GM23338 (cell line): ENCODE results near the gene IGFBP4. TPM values are rescaled to one million over a fixed set of nuclear protein-coding genes. Genes with fewer than 3 reads are reported as not detected.
A peak's percentile ranks its signal among the peaks of the same experiment; 100 is the strongest.

Experiments used
- ATAC-seq: fragments of 200-7000 bp; cut with Tn5 transposase; 3 replicates; pipeline ENCODE4 v1.9.1; 2020
- DNase-seq: peaks from one replicate; pipeline ENCODE4 v3.0.0-alpha.2; 2015; ENCODE audit warnings: low spot score
- H2AFZ ChIP-seq: fragments of 200-600 bp; sonication (generic); 2 replicates; pipeline ENCODE4 v1.8.0; 2016; ENCODE audit warnings: antibody characterized with exemption, mild to moderate bottlenecking, moderate library complexity
- H3F3A ChIP-seq: fragments of 200-600 bp; sonication (generic); replicated peaks from 2 replicates; pipeline ENCODE4 v1.8.0; 2017; ENCODE audit warnings: antibody characterized with exemption, mixed run types, low read depth
- H3K27ac ChIP-seq: fragments of 200-600 bp; sonication (generic); 2 replicates; pipeline ENCODE4 v1.6.1; 2016; ENCODE audit warnings: low read depth
- H3K27me3 ChIP-seq: fragments of 200-600 bp; sonication (generic); 2 replicates; pipeline ENCODE4 v1.8.0; 2016; ENCODE audit warnings: mild to moderate bottlenecking, mixed run types, moderate library complexity; ENCODE audit not compliant: insufficient read depth
- H3K36me3 ChIP-seq: fragments of 200-600 bp; sonication (generic); 2 replicates; pipeline ENCODE4 v1.8.0; 2016; ENCODE audit warnings: mild to moderate bottlenecking; ENCODE audit not compliant: insufficient read depth
- H3K4me1 ChIP-seq: fragments of 200-600 bp; sonication (generic); 2 replicates; pipeline ENCODE4 v1.8.0; 2016; ENCODE audit warnings: mild to moderate bottlenecking, moderate library complexity; ENCODE audit not compliant: insufficient read depth
- H3K4me2 ChIP-seq: fragments of 200-600 bp; sonication (generic); 2 replicates; pipeline ENCODE4 v1.7.1; 2017; ENCODE audit warnings: mixed run types
- H3K4me3 ChIP-seq: fragments of 200-600 bp; sonication (generic); 2 replicates; pipeline ENCODE4 v1.6.1; 2016; ENCODE audit warnings: mixed run types
- H3K79me2 ChIP-seq: fragments of 200-600 bp; sonication (generic); replicated peaks from 2 replicates; pipeline ENCODE4 v1.8.0; 2017; ENCODE audit warnings: mild to moderate bottlenecking; ENCODE audit not compliant: insufficient read depth
- H3K9me2 ChIP-seq: fragments of 200-600 bp; sonication (generic); 2 replicates; pipeline ENCODE4 v1.8.0; 2017; ENCODE audit not compliant: insufficient read depth
- H4K20me1 ChIP-seq: fragments of 200-600 bp; sonication (generic); replicated peaks from 2 replicates; pipeline ENCODE4 v1.8.0; 2017; ENCODE audit warnings: mild to moderate bottlenecking; ENCODE audit not compliant: insufficient read depth
- H3K27ac Mint-ChIP-seq: 2 replicates; pipeline ENCODE4 v1.8.0; 2020; ENCODE audit warnings: inconsistent platforms, mild to moderate bottlenecking, moderate library complexity, mixed read lengths
- H3K27me3 Mint-ChIP-seq: 3 replicates; pipeline ENCODE4 v1.8.0; 2022; ENCODE audit warnings: low read depth, mild to moderate bottlenecking, moderate library complexity, mixed read lengths, inconsistent platforms; ENCODE audit not compliant: insufficient read depth, poor library complexity
- H3K36me3 Mint-ChIP-seq: 3 replicates; pipeline ENCODE4 v1.8.0; 2021; ENCODE audit warnings: low read depth, mild to moderate bottlenecking, inconsistent platforms, moderate library complexity, mixed read lengths
- H3K4me1 Mint-ChIP-seq: 3 replicates; pipeline ENCODE4 v1.8.0; 2020; ENCODE audit warnings: mild to moderate bottlenecking, inconsistent platforms, mixed read lengths
- H3K4me3 Mint-ChIP-seq: 3 replicates; pipeline ENCODE4 v1.8.0; 2021; ENCODE audit warnings: moderate library complexity, mild to moderate bottlenecking, inconsistent platforms, mixed read lengths
- H3K9me3 Mint-ChIP-seq: 3 replicates; pipeline ENCODE4 v1.8.0; 2020; ENCODE audit warnings: moderate library complexity, mild to moderate bottlenecking, inconsistent platforms, mixed read lengths
- CREB1 ChIP-seq: fragments of 250-450 bp; sonication (Bioruptor Pico); IDR thresholded peaks from 2 replicates; pipeline ENCODE4 v1.5.0; 2020; ENCODE audit warnings: low read depth, mild to moderate bottlenecking, moderate library complexity
- CTCF ChIP-seq, 2 experiments: fragments of 200-600 bp in 1 of 2; sonication (generic) in 1 of 2; conservative IDR thresholded peaks; 2 replicates each; pipeline versions ENCODE4 v1.5.1 to v1.6.1; 2016 to 2017; ENCODE audit warnings: antibody characterized with exemption in 2 of 2, low read depth in 2 of 2, mild to moderate bottlenecking in 2 of 2, moderate library complexity in 1 of 2
- ETS1 ChIP-seq: IDR thresholded peaks from 2 replicates; pipeline ENCODE4 v1.6.1; 2016; ENCODE audit warnings: antibody characterized with exemption
- EZH2 ChIP-seq: fragments of 200-600 bp; sonication (generic); IDR thresholded peaks from one replicate; pipeline ENCODE4 v1.8.0; 2017; ENCODE audit warnings: antibody characterized with exemption, mild to moderate bottlenecking, low read depth; ENCODE audit not compliant: unreplicated experiment
- EZH2phosphoT487 ChIP-seq: fragments of 200-600 bp; sonication (generic); IDR thresholded peaks from one replicate; pipeline ENCODE4 v1.8.1; 2018; ENCODE audit warnings: antibody characterized with exemption; ENCODE audit not compliant: unreplicated experiment
- JUNB ChIP-seq: IDR thresholded peaks from one replicate; pipeline ENCODE4 v1.6.1; 2016; ENCODE audit warnings: antibody characterized with exemption; ENCODE audit not compliant: unreplicated experiment
- NANOG ChIP-seq: IDR thresholded peaks from 2 replicates; pipeline ENCODE4 v1.6.1; 2016; ENCODE audit warnings: antibody characterized with exemption, borderline replicate concordance
- POLR2AphosphoS5 ChIP-seq: IDR thresholded peaks from 2 replicates; pipeline ENCODE4 v1.6.1; 2016; ENCODE audit warnings: antibody characterized with exemption, low read depth
- REST ChIP-seq: IDR thresholded peaks from one replicate; pipeline ENCODE4 v1.6.1; 2018; ENCODE audit warnings: antibody characterized with exemption; ENCODE audit not compliant: unreplicated experiment
- STAT1 ChIP-seq: IDR thresholded peaks from one replicate; pipeline ENCODE4 v1.6.1; 2016; ENCODE audit warnings: antibody characterized with exemption; ENCODE audit not compliant: unreplicated experiment
- ZNF114 ChIP-seq: fragments of 250-450 bp; sonication (Bioruptor Pico); IDR thresholded peaks from 2 replicates; pipeline ENCODE4 v1.5.0; 2020; ENCODE audit warnings: mild to moderate bottlenecking, moderate library complexity
- polyA plus RNA-seq: library from polyadenylated mRNA; unstranded; fragments of >200 nt; fragmentation: Nextera tagmentation; extraction: Ambion mirVana; gene quantifications from 2 replicates; pipeline ENCODE4 v1.2.1, GENCODE V29; 2016
- total RNA-seq: library from RNA; depleted of rRNA; stranded (reverse); fragments of >200 nt; shearing (Covaris generic); gene quantifications from 2 replicates; pipeline ENCODE4 v1.2.3, GENCODE V29; 2014

IGFBP4 gene
- total and polyA plus RNA-seq, 2 experiments from 2014 or later: 38.7 to 78.9 TPM

GRCh38 chr17:40500709-40501108 is 57.5 kb downstream of the IGFBP4 start:
- H3K9me2 ChIP-seq: no peaks in the 10 kb centered on the region
- Mint-ChIP-seq H3K36me3 (no peaks in the 10 kb centered on the region; the same call in 2 of the 3 replicates), H3K9me3 (peaks cover 3% of the 10 kb centered on the region; the same call in 2 of the 3 replicates), H3K4me3 (no peak overlapping the region; the same call in 2 of the 3 replicates), H3K4me1 (peaks cover 27% of the 10 kb centered on the region), H3K27me3 (peaks cover 13% of the 10 kb centered on the region), H3K27ac (no peak overlapping the region)
- H4K20me1 ChIP-seq: no peaks in the 10 kb centered on the region
- DNase-seq (no peak), ATAC-seq (no peak)
- peaks cover 12% of the 10 kb centered on the region for H3F3A ChIP-seq
- H3K27ac ChIP-seq: no peak overlapping the region
- H2AFZ ChIP-seq: no peak overlapping the region
- TF ChIP-seq CREB1 (CRISPR knock-in tag): no peak
- no peak overlapping the region for H3K4me2 ChIP-seq
- no peak overlapping the region for H3K4me3 ChIP-seq
- no peaks in the 10 kb centered on the region for H3K79me2 ChIP-seq
- H3K36me3 ChIP-seq: no peaks in the 10 kb centered on the region
- no peaks in the 10 kb centered on the region for H3K27me3 ChIP-seq
- H3K4me1 ChIP-seq: peaks cover 24% of the 10 kb centered on the region

- Histone ChIP-seq H4K20me1 (no peaks in the 10 kb centered on the region), H3F3A (peaks cover 12% of the 10 kb centered on the region), H2AFZ (peak within 1 kb of the TSS; percentile 59), H3K4me3 (no peak within 1 kb of the TSS), H3K36me3 (no peaks in the 10 kb centered on the region), H3K79me2 (no peaks in the 10 kb centered on the region), H3K4me1 (peaks cover 24% of the 10 kb centered on the region), H3K27ac (no peak within 1 kb of the TSS), H3K9me2 (no peaks in the 10 kb centered on the region), H3K27me3 (no peaks in the 10 kb centered on the region), H3K4me2 (no peak within 1 kb of the TSS)
- peaks cover 14% of the 10 kb centered on the region for H3K27me3 Mint-ChIP-seq
- no peak for TF ChIP-seq POLR2AphosphoS5
- TF ChIP-seq EZH2: no peak
- TF ChIP-seq ZNF114 (CRISPR knock-in tag): no peak
- H3K4me3 Mint-ChIP-seq: no peak within 1 kb of the TSS; the same call in 2 of the 3 replicates
- H3K27ac Mint-ChIP-seq: no peak within 1 kb of the TSS
- ATAC-seq (peak; percentile 10; the same call in 1 of the 3 replicates), DNase-seq (no peak)
- peaks cover 31% of the 10 kb centered on the region for H3K4me1 Mint-ChIP-seq
- H3K9me3 Mint-ChIP-seq: peaks cover 3% of the 10 kb centered on the region; the same call in 2 of the 3 replicates
- H3K36me3 Mint-ChIP-seq: no peaks in the 10 kb centered on the region; the same call in 2 of the 3 replicates
These were observed 58.3 kb downstream of the IGFBP4 start, which contains the start of gene TNS4 for GRCh38 chr17:40501499-40501911. TNS4 (minus strand) TSS chr17:40501623; CDS start chr17:40496425, 5,198 bp downstream.

- H3K36me3 ChIP-seq: no peaks in the 10 kb centered on the region
These were observed 59.5 kb downstream of the IGFBP4 start for GRCh38 chr17:40502716-40503115.

More at GRCh38 chr17:40502716-40503115, 59.5 kb downstream of the IGFBP4 start:
- no peak overlapping the region for H3K27ac ChIP-seq
- Mint-ChIP-seq H3K27ac (no peak overlapping the region; the same call in 1 of the 2 replicates), H3K36me3 (no peaks in the 10 kb centered on the region; the same call in 2 of the 3 replicates), H3K27me3 (peaks cover 15% of the 10 kb centered on the region), H3K9me3 (peaks cover 3% of the 10 kb centered on the region; the same call in 2 of the 3 replicates), H3K4me3 (no peak overlapping the region), H3K4me1 (peaks cover 32% of the 10 kb centered on the region)
- ATAC-seq (no peak), DNase-seq (no peak)
- no peak overlapping the region for H2AFZ ChIP-seq
- H4K20me1 ChIP-seq: no peaks in the 10 kb centered on the region
- no peak overlapping the region for H3K4me2 ChIP-seq
- H3K79me2 ChIP-seq: no peaks in the 10 kb centered on the region
- no peak overlapping the region for H3K4me3 ChIP-seq
- H3K9me2 ChIP-seq: no peaks in the 10 kb centered on the region
- H3F3A ChIP-seq: peaks cover 12% of the 10 kb centered on the region
- H3K27me3 ChIP-seq: no peaks in the 10 kb centered on the region
- peaks cover 22% of the 10 kb centered on the region for H3K4me1 ChIP-seq
- no peak for TF ChIP-seq REST
- TF ChIP-seq EZH2phosphoT487: no peak
- no peak for TF ChIP-seq EZH2
- TF ChIP-seq JUNB: no peak
- TF ChIP-seq NANOG: no peak
- no peak for TF ChIP-seq ETS1
- TF ChIP-seq CREB1 (CRISPR knock-in tag): no peak
- TF ChIP-seq CTCF (conservative IDR thresholded peaks at IDR 0.05; ENCODE audit: low read depth in 2 of 2): no peak
- no peak for TF ChIP-seq STAT1
